ENCODE measurements around the gene ADAD2. TPM values are rescaled to one million over a fixed set of nuclear protein-coding genes. Genes with fewer than 3 reads are reported as not detected.
A peak's percentile ranks its signal among the peaks of the same experiment; 100 is the strongest.

ADAD2 gene
- total RNA-seq, 2 experiments from 2014 or later: not detected

DNA sequence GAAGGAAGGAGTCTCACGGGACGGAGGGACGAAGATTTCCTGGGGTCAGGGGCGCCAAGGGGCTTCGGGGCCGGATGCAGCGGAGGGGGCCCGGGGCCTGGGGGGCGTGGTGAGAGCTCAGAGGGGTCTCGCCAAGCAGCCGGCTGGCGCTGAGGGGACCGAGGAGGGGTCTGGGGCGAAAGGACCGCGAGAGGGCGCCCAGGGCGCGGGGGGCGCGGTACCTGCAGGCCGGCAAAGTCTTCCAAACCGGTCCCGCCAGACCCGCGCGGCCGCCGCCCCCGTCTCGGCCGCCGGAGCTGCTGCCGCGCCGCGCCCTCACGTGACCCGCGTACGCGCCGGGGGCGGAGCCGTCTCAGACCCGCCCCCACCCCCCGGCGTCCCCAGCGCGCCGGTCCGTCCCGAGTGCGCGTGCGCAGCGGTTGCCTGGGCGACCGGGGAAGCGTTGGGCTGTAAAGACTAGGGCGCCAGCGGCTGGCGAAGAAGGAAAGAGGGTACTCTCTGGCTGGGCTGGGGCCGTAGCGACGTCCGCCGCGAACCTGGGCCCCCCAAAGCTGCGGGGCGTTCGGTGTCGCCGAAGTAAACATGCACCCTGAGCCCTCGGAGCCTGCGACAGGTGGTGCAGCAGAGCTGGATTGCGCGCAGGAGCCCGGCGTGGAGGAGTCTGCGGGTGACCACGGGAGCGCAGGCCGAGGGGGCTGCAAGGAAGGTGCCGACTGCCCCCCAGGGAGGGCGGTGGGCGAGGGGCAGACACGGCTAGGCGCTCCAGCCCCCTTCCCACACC is 45.9 kb upstream of the ADAD2 start, which contains the start of the genes DNAAF1 and HSDL1:
DNAAF1 (plus strand) TSS at position 450 of the 781 bp plus-strand sequence; CDS start at position 583, 133 bp downstream.
HSDL1 (minus strand) TSS at position 319 of the 781 bp plus-strand sequence. CDS start 13,856 bp downstream, outside the sequence.
- Histone ChIP-seq H3K4me3 (ENCODE audit: low read depth, low read length, poor library complexity, severe bottlenecking) (peak within 1 kb of the TSS; percentile 74), H3K9me2 (ENCODE audit: insufficient read depth, low read length) (no peaks in the 10 kb centered on the region), H3K36me3 (ENCODE audit: insufficient read depth, low read length) (peaks cover 4% of the 10 kb centered on the region; the same call in 1 of the 2 replicates), H2AFZ (ENCODE audit: low read length) (peak within 1 kb of the TSS; percentile 54), H4K20me1 (ENCODE audit: insufficient read depth, low read length) (0 out of 2 replicates have a peak, but pooled peaks cover 9% of the 10 kb centered on the region), H3K27ac (ENCODE audit: low read depth, low read length, poor library complexity, severe bottlenecking) (peak within 1 kb of the TSS; percentile 50), H3K79me2 (ENCODE audit: insufficient read depth, low read depth, low read length) (peaks cover 20% of the 10 kb centered on the region), H3K9me3 (ENCODE audit: low read length) (no peaks in the 10 kb centered on the region), H3K4me2 (ENCODE audit: low read length) (peak within 1 kb of the TSS; percentile 98), H3K4me1 (ENCODE audit: insufficient read depth, low read length, poor library complexity, severe bottlenecking) (peaks cover 17% of the 10 kb centered on the region)
- intact Hi-C loops (cut with micrococcal nuclease; ENCODE audit: unreplicated experiment): loop anchor here (5.0 kb wide), 1 partner anchor 42 kb away; the partner anchor contains the start of gene TAF1C
- no peak for TF ChIP-seq EZH2phosphoT487 (IDR thresholded peaks at IDR 0.05; ENCODE audit: borderline replicate concordance, low read depth, low read length)
- TF ChIP-seq, protein P1, sequence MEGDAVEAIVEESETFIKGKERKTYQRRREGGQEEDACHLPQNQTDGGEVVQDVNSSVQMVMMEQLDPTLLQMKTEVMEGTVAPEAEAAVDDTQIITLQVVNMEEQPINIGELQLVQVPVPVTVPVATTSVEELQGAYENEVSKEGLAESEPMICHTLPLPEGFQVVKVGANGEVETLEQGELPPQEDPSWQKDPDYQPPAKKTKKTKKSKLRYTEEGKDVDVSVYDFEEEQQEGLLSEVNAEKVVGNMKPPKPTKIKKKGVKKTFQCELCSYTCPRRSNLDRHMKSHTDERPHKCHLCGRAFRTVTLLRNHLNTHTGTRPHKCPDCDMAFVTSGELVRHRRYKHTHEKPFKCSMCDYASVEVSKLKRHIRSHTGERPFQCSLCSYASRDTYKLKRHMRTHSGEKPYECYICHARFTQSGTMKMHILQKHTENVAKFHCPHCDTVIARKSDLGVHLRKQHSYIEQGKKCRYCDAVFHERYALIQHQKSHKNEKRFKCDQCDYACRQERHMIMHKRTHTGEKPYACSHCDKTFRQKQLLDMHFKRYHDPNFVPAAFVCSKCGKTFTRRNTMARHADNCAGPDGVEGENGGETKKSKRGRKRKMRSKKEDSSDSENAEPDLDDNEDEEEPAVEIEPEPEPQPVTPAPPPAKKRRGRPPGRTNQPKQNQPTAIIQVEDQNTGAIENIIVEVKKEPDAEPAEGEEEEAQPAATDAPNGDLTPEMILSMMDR (conservative IDR thresholded peaks at IDR 0.05; ENCODE audit: low read length): peak; percentile 50
- ChIA-PET POLR2A (interaction anchor here (2.0 kb wide), 1 partner anchor 28 kb away, joined by 15 read pairs; the partner anchor contains the start of gene MBTPS1), CTCF (ENCODE audit: unreplicated experiment) (no interaction called here)
- peak; percentile 92 for DNase-seq (ENCODE audit: low spot score)
- no TSS peak for BruUV-seq (replicated peaks)

DNA sequence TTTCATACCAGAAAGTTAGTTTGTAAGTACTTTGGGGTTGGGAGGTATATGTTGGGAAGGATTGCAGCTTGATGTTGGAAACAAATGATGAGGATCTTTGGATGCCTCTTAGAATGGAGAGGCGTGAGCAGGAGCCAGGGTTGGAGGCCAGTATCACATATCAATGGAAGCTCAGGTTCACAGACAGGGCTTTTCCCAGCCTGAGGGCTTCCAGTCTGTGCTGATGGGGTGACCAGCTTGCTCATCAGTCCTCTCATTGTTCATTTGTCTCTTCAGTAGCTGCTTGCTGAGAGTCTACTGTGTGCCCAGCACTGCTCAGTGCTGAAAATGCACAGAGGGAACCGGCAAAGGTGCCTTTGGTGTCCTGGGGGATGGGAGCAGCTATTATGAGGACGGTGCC is 40.0 kb upstream of the ADAD2 start:
- no TSS peak for BruUV-seq (replicated peaks)
- no peak overlapping the region for H2AFZ ChIP-seq (ENCODE audit: low read length)
- no peaks in the 10 kb centered on the region for H4K20me1 ChIP-seq (ENCODE audit: insufficient read depth, low read length)
- H3K27ac ChIP-seq (ENCODE audit: low read depth, low read length, poor library complexity, severe bottlenecking): no peak overlapping the region
- DNase-seq (ENCODE audit: low spot score): no peak
- H3K9me3 ChIP-seq (ENCODE audit: low read length): no peaks in the 10 kb centered on the region
- H3K9me2 ChIP-seq (ENCODE audit: insufficient read depth, low read length): no peaks in the 10 kb centered on the region
- ChIA-PET POLR2A (interaction anchor here (1.1 kb wide), 1 partner anchor 17 kb away, joined by 3 read pairs; no protein-coding TSS in a partner anchor), CTCF (ENCODE audit: unreplicated experiment) (no interaction called here)
- no peaks in the 10 kb centered on the region for H3K79me2 ChIP-seq (ENCODE audit: insufficient read depth, low read depth, low read length)
- intact Hi-C loops (cut with micrococcal nuclease; ENCODE audit: unreplicated experiment): no loop called here
- no peak overlapping the region for H3K4me2 ChIP-seq (ENCODE audit: low read length)
- TF ChIP-seq EZH2phosphoT487 (IDR thresholded peaks at IDR 0.05; ENCODE audit: borderline replicate concordance, low read depth, low read length): no peak
- TF ChIP-seq, protein P1 (conservative IDR thresholded peaks at IDR 0.05; ENCODE audit: low read length): no peak
- H3K36me3 ChIP-seq (ENCODE audit: insufficient read depth, low read length): no peaks in the 10 kb centered on the region
- no peaks in the 10 kb centered on the region for H3K4me1 ChIP-seq (ENCODE audit: insufficient read depth, low read length, poor library complexity, severe bottlenecking)
- H3K4me3 ChIP-seq (ENCODE audit: low read depth, low read length, poor library complexity, severe bottlenecking): no peak overlapping the region
